ENCODE measurements around the gene TENM4.
"Not testable (repeated sequence)": the region's sequence is repeated elsewhere in the genome, so short reads cannot be mapped to it uniquely, and the experiment has no call there.

Gene TENM4

DNA sequence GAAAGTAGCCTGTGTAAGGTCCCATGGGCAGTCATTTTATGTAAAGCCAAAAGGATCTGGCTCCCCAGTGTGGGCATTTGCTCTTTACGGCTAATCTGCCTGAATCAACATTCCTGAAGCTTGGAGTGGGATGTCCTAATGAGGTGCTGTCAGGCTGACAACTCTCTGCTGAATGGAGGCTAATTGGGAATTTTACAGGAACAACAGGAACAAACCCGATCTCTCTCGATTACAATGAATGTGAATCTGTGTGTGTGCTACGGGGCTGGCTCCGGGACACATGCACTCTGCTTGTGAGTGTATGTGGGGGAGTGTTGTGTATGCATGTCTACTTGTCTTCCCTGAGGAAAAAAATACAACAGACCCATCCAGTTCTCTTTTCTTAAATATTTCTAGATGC is 415.2 kb downstream of the TENM4 start:
- no peak for DNase-seq (ENCODE audit: low read depth in 2 of 2)

DNA sequence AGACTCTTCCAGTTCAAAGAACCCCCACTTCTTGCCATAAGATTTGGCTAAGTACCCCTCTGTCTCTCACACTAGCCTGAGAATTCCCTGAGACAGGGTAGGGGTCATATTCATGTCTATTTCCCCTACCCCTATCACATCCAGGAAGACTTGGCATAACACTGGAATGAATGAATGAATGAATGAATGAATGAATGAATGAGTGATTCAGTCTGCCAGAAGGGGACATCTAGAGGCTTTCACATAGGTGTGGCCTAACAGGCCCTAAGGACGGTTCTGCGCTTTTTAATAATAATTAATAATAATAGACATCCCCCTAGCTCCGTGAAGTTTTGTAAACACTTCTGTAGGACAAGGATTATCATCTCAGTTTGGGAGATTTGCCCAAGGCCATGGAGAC is 415.7 kb downstream of the TENM4 start:
- DNase-seq (ENCODE audit: low read depth in 2 of 2), result no peak

DNA sequence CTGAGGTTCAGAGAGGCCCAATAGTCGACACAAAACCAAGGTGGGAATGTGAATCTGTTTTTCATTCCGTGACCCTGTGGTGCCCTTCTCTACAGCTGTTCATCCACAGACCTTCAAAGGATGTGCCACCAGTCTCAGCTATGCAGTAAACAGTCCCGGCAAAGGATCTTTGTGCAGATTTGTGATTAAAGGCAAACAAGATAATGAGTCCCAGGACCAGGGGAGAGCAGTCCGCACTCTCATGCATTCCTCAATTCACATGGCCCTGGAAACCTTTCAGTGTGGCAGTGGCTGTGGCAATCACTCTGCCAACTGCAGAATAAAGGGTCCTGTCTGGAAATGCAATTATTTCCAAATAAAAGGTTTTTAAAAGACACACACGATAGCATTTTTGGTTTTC is 418.6 kb downstream of the TENM4 start:
- no peak for DNase-seq (ENCODE audit: low read depth in 2 of 2)

DNA sequence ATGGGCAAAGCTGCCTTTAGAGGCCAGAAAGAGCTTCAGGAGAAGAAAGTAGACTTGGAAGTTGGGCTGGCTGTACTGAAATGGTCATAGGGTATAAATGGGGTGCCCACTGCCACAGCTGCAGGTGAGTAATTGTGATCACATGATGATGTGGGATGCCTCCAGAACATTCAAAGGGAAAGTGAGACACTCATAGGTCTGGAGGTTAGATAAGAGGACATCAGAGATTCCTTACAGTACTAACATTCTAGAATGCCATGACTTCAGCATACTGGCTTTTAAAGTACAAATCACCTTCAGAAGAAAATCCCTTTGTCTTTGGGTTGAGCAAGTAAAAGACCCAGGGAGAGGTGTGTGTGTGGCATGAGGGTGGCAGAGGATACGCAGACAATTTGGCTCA is 419.2 kb downstream of the TENM4 start:
- no peak for DNase-seq (ENCODE audit: low read depth in 2 of 2)

DNA sequence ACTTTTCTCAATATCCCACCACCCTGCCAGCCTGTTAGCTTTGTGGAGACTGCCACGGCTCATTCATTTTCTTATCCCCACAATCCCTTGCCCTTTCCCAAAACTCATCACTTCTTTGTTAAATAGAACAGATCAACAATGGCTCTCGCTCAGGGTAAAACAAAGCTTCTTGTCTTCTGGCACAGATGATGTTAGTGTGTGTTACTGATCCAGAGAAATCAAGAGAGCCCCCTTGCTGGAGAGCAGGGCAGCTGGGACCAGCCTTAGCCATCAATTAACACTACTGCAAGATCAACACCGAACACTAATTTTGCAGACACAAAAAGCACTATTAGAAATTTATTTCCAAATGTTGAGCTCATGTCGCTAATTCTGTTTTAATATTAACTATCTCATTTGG is 420.9 kb downstream of the TENM4 start:
- no peak for DNase-seq (ENCODE audit: low read depth in 2 of 2)

DNA sequence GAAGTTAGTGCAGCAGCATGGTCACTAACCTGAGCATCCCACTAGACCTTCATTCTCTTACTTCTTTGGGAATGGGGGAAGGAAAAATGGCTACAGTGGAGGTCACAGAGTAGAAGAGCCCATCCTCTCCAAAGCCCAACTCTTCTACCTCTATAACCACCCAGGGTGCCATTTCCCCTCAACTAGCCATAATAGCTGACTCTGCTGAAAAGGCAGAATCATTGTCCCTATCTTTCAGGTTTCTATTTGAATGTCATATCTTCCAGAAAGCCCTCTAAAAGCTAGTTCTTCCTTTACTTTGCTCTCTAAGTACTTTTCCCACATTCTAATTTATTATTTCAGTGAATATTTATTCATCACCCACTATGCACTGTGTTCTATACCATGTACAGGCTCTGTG is 421.6 kb downstream of the TENM4 start:
- DNase-seq (ENCODE audit: low read depth in 2 of 2), result no peak

DNA sequence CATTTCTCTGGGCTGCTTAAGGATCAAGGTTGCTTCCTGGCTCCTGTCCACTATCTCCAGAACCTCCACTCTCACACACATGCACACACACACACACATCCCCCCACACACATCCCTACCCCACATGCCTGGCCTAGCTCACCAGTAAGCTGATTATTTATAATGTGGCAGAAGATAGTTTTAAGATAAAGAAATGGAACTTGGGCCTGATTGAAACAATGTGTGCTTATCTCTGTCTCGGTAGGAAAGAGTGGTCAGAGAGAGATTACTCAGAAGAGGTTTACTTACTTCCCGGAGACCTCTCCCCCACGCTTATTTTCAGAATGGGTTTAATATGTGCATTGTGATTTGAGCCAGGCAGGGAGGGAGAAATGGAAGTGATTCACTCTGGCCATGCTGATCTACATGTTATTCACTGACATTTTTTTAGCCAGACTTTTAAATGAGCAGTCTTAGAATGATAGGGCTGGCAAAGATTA is 422.4 kb downstream of the TENM4 start:
- DNase-seq (ENCODE audit: low read depth in 2 of 2), result no peak

DNA sequence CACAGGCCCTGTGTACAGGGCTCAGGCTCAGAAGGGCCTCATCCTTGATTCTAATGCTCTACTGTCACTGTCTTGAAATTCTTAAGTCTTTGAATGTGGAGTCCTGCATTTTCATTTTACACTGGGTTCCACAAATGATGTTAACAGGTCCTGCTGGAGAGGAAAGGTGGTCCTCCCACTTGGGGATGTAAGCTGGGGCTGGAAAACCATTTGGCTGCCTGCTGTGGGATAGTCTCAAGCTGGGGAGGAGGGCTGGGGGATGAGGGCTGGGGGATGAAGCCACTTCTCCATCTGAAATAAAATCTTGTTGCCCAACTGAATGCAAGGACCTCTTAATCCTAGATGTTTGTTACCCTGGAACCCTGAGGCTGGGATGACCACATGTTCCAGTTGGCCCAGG is 423.0 kb downstream of the TENM4 start:
- no peak for DNase-seq (ENCODE audit: low read depth in 2 of 2)

DNA sequence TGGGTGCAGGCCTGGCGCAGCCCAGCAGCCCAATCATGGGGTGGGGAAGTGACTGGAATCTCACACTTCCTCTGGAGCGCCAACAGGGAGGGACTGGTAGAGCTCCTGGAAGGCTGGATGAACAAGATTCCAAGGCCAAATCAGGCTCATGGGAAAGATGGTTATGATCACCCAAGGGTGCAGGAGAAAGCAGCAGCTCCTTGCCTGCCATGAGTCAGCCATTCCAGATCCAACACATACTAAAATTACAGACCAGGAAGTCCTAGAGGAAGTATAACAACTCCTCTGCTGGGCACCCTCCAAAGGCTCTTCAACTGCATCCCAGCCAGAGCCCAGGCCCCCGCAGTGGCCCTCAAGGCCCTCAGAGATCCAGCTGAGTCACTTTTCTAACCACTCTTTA is 427.3 kb downstream of the TENM4 start:
- no peak for DNase-seq (ENCODE audit: low read depth in 2 of 2)

DNA sequence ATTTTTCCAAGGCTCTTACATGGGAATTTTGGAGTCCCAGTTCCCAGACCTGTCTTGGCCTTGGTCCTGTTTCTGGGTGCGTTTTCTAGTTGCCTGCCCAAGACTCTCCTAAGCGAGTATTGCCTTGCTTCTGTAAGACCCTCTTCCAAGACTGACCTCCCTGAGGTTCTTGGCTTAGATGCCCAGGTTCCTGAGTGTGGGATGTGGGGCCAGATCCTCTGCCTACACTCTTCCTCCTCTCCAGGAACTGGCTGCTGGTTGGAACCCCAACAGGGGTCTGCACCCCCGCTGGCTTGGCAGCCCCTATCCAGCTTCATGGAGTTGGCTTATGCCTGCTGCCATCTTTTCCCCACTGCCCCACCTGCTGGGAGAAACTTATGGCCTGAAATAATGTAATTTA is 429.5 kb downstream of the TENM4 start:
- no peak for DNase-seq (ENCODE audit: low read depth in 2 of 2)

DNA sequence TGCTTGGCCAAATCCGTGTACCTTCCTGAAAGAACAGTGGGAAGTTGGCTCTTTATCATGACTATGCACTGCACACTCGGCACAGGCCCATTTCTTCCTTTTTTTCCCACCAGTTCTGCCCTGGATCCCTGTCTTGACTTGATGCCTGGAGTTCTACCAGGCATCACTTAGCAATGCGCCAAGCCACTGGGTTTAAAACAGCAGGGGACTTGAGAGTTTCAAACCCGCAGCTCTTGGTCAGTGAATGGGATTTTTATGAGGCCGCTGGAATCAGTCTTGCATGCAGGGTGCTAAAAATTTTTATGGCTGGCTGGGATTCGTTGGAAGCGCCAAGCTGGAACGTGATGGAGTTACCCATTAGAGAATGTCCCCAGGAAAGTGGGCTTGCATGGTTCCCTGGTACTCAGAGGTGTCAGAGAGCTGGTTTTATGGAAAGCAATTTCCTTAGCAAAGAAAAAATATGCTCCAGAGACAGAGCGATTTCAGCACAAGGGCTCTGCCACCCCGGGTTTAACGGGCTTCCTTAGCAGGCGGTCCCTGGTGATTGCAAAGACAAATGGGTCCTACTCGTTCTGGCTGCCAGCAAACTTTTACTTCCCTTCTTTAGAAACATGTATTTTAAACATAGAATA is 432.9 kb downstream of the TENM4 start:
- DNase-seq (ENCODE audit: low read depth in 2 of 2), result no peak

DNA sequence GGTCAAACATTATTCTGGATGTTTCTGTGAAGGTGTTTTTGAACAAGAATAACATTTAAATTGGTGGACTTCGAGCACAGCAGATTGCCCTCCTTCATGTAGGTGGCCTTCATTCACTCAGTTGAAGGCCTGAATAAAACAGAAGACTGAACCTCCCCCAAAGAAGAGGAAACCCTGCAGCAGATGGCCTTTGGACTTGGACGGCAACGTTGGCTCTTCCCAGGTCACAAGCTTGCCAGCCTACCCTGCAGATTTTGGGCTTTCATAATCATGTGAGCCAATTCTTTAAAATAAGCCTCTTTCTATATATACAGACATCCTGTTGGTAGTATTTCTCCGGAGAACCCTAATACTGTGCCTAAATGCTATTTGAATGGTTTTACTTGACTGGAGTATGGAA is 434.0 kb downstream of the TENM4 start:
- DNase-seq (ENCODE audit: low read depth in 2 of 2), result no peak

DNA sequence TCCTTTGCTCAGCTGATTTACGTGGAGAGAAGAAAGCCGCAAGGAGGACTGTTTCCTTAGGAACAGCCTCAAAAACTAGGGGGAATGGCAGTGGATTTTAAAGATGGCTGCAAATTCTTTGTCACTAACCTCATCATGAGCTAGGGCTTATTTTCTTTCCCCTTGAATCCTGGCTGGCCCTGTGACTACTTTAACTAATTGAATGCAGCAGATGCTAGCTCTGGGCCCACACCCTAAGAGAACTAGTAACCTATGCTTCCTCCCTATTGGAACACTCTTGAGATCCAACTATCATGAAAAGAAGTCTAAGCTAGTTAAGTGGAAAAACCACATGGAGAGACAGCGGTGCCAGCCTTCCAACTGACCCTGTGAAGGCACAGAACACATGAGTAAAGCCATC is 444.8 kb downstream of the TENM4 start:
- DNase-seq (ENCODE audit: low read depth in 2 of 2), result no peak

DNA sequence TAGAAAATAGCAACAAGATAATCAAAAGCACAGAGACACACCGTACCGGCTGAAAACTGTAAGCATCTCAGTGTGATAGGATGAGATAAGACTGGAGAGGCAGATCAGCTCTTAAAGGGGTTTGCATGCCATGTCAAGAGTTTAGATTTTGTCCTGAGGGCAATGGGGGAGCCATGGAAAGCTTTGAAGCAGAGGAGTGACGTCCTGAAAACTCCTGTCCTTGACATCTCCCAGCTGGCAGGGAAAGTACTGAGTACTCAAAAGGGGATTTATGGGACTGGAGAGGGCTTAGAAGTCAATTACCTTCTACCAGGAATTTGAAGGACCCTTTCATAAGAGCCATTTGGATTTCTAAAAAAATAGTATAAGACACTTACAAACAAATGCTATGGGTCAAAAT is 445.7 kb downstream of the TENM4 start:
- no peak for DNase-seq (ENCODE audit: low read depth in 2 of 2)

DNA sequence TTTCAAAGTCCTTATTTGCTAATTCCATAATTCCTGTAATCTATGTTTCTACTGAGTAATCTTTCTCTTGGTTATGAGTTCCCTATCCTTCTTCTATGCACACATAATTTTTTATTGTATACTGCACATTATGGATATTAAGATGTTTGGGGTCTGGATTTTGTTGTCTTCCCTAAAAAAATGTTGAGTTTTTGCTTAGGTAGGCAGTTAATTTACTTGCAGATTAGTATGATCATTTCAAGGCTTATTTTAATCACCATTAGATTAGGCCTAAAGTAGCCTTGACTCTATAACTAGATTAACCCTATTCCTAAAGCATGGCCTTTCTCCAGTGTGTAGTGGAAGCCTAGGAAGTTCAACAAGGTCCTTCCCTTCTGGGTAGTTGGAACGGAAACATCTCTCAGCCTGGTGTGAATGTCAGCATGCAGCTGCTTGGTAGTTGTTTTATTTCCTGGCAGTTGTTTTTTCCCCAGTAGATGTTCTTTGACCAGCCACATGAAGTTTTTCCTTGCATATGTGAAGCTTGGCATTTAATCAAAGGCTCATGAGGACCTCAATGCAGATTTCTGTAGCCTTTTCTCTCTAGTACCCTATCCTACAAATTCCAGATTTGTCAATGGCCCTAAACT is 446.9 kb downstream of the TENM4 start:
- no peak for DNase-seq (ENCODE audit: low read depth in 2 of 2)

DNA sequence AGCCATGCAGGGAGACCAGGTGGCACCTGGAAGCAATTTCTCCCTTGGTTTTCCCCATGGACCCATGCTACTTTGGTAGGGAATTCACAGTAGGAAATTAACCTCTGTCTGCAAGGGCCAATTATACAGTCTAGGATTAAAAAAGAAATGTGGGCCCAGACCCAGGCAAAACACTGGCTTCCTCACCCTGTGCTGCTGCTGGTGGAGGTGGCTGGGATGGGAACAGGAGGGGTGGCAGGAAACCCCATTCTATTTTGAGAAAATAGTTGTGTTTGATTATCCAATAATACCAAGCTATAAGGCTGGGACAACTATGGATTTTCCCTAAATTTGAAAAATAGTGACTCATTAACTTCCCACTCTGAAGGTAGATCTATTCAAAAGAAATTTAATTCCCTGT is 449.1 kb downstream of the TENM4 start:
- no peak for DNase-seq (ENCODE audit: low read depth in 2 of 2)

DNA sequence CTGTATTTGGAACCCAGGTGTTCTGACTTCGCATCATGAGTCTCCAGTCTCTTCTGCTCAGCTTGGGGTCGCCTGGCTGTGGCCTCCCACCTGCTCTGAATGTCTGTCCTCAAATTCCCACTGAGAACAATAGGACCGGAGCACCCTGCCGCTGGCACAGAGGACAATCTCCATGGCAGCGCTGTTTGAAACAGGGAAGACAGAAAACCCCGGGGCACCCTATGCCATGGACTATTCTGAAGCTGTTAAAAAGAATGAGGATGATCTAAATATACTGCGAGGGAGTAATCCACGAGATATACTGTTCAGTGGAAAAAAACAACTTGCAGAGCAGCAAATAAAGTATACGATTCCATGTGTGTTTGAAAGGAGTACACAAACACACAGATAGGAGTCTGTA is 450.6 kb downstream of the TENM4 start:
- no peak for DNase-seq (ENCODE audit: low read depth in 2 of 2)

DNA sequence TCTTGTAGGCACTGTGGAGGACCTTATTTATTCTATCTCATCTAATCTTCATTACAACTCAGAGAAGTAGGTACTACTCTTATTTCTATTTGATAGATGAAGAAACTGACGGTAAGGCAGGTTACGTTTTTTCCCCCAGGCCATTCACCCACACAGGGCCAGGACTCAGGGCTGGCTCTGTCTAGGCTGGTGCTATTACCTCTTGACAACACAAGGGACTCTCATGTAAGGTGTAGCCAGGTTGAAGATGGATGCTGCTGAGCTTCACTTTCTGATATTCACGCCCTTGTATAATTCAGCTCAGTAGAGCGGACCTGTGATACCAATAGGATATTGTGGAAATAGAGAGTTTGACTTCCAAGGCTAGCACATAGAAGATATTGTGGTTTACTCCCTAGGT is 453.1 kb downstream of the TENM4 start:
- no peak for DNase-seq (ENCODE audit: low read depth in 2 of 2)

DNA sequence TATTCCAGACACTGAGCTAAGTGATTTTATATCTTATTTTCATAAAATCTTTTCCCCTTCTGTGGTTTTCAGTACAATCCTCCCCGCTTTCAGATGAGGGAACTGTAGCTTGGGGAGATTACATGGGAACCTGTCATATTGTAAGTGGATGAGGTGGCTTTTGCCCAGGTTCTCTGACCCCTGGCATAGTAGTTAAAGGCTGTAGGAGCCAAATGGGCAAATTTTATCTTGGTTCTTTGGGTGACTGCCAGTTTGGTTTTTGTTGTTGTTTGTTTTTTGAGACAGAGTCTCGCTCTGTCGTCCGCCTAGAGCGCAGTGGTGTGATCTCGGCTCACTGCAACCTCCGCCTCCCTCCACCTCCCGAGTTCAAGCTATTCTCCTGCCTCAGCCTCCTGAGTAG is 454.5 kb downstream of the TENM4 start:
- no peak for DNase-seq (ENCODE audit: low read depth in 2 of 2)

DNA sequence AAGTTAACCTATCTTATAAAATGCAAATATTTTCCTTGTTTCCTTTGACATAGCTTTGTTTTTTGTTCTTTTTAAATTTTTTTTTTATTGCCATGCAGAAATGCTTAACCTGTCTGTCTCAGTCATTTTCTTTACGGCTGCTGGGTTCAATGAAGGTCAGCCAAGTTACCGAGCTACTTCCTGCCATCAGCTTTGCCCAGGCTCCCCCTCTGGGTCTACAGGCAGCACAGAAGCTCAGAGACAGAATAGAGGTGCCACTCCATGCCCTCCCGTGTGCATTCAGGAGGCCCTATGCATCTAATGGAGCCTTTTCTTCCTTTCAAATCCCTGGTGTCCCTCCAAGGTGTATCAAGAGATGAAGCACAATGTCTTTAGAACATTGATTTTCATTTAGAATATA is 455.2 kb downstream of the TENM4 start:
- DNase-seq (ENCODE audit: low read depth in 2 of 2), result no peak

DNA sequence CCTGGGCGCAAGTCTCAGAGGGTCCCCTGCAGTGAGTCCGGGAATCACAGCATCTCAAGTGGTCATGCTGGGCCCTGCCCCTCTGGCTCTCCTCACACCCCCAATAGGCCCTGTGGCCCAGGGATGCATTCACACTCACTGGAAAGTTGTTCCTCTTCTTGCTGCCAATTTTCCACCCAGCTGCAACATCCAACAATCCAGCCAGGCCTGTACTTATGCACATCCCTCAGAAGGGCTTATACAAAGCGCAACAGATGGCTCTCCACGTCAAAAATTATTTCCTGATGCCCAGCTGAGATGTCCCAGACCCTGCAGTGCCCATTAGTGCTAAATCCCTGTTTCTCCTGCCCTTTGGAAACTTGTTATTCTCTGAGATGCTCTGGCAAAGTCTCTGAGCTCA is 458.4 kb downstream of the TENM4 start:
- no peak for DNase-seq (ENCODE audit: low read depth in 2 of 2)

DNA sequence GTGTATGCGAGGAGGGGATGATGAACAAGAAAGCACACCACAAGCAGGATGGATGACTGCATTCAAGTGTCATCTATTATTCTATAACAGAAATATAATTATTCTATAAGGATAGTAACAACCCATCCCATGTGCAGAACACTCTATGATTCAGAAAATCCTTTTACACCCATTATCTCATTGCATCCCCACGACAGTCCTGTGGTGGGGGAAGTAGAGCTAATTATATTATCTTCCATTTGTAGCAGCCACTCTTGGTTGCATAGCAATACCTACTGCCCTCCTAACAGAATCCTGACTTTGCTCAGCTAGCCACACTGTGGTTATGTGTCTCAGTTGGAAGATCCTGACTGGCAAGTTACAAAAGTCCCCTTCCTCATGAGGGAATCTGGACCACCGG is 459.7 kb downstream of the TENM4 start:
- DNase-seq (ENCODE audit: low read depth in 2 of 2), result no peak

DNA sequence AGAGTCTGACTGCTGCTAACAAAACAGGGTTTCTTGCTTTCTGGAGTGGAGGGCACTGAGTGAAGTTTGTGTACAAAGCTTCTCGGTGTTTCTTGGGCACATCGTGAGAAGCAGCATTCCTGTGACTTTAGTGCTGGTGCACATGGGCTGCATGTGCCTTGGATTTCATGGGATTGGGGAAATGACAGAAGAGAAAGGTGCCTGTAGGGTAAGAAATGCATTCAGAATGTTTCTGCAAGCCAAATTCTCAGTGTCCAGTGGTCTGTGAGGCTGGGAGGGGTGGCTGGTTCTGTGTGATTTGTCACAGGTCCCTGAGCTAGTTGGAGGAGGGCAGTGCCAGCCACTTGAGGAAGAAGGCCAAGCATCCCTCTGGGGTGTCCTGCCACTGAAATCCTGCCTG is 462.0 kb downstream of the TENM4 start:
- no peak for DNase-seq (ENCODE audit: low read depth in 2 of 2)

DNA sequence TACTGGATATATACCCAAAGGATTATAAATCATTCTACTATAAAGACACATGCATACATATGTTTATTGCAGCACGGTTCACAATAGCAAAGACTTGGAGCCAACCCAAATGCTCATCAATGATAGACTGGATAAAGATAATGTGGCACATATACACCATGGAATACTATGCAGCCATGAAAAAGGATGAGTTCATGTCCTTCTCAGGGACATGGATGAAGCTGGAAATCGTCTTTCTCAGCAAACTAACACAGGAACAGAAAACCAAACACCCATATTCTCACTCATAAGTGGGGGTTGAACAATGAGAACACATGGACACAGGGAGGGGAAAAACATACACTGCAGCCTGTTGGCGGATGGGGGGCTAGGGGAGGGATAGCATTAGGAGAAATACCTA is 463.0 kb downstream of the TENM4 start:
- DNase-seq (ENCODE audit: low read depth in 2 of 2), result not testable (repeated sequence)

Measured in activated CD8-positive, alpha-beta memory T cell treated with anti-CD3 and anti-CD28 coated beads for 4 hours (primary cell).